ENCODE results near the gene NLRX1. TPM values are rescaled to one million over a fixed set of nuclear protein-coding genes. Genes with fewer than 3 reads are reported as not detected.
A peak's percentile ranks its signal among the peaks of the same experiment; 100 is the strongest.

The NLRX1 gene, protein sequence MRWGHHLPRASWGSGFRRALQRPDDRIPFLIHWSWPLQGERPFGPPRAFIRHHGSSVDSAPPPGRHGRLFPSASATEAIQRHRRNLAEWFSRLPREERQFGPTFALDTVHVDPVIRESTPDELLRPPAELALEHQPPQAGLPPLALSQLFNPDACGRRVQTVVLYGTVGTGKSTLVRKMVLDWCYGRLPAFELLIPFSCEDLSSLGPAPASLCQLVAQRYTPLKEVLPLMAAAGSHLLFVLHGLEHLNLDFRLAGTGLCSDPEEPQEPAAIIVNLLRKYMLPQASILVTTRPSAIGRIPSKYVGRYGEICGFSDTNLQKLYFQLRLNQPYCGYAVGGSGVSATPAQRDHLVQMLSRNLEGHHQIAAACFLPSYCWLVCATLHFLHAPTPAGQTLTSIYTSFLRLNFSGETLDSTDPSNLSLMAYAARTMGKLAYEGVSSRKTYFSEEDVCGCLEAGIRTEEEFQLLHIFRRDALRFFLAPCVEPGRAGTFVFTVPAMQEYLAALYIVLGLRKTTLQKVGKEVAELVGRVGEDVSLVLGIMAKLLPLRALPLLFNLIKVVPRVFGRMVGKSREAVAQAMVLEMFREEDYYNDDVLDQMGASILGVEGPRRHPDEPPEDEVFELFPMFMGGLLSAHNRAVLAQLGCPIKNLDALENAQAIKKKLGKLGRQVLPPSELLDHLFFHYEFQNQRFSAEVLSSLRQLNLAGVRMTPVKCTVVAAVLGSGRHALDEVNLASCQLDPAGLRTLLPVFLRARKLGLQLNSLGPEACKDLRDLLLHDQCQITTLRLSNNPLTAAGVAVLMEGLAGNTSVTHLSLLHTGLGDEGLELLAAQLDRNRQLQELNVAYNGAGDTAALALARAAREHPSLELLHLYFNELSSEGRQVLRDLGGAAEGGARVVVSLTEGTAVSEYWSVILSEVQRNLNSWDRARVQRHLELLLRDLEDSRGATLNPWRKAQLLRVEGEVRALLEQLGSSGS
- total RNA-seq, result 10.6 and 15.0 TPM in 2 replicates

DNA sequence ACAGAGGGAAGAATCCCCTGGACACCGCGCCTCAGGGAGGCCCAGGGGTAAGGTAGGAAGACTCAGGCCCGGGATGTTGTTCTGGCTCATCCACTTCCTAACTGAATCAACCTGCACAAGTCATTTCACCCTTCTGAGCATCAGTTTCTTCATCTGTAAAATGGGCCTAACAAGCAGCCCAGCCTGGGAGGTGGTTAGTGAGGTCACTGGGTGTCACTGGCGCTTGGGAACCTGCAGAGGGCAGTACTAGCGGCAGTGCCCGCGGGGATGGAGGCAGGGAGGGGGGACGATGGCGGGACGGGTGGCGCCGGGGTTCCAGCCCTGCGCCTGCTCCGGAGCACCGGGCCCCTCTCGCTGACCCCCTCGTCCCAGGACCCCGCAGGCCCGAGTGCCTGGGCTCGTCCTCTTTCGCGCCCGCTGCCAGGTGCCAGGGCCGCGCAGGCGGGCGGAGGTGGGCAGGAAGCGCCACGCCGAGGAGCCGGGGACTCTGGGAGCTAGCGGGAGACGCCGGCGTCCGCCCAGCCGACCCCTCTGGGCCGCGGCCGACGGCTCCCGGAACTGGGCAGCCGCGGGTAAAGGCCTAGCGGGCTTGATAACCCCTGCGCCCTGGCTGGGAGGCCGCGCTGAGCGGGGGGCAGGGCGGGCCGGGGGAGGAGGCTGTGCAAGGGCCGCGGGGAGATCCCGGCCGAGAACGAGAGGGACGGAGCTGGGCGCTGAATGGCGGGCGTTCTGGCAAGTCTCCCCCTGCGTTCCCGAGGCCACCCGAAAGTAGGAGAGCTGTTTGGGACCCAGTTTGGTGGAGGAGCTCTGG is at the start of gene NLRX1:
Gene NLRX1 (plus strand): TSS at position 255 of the 811 bp plus-strand sequence. CDS start 2,679 bp downstream, outside the sequence.
- peak within 1 kb of the TSS; percentile 64 for H3K4me3 ChIP-seq (ENCODE audit: low read depth, low read length)
- TF ChIP-seq, protein P1, sequence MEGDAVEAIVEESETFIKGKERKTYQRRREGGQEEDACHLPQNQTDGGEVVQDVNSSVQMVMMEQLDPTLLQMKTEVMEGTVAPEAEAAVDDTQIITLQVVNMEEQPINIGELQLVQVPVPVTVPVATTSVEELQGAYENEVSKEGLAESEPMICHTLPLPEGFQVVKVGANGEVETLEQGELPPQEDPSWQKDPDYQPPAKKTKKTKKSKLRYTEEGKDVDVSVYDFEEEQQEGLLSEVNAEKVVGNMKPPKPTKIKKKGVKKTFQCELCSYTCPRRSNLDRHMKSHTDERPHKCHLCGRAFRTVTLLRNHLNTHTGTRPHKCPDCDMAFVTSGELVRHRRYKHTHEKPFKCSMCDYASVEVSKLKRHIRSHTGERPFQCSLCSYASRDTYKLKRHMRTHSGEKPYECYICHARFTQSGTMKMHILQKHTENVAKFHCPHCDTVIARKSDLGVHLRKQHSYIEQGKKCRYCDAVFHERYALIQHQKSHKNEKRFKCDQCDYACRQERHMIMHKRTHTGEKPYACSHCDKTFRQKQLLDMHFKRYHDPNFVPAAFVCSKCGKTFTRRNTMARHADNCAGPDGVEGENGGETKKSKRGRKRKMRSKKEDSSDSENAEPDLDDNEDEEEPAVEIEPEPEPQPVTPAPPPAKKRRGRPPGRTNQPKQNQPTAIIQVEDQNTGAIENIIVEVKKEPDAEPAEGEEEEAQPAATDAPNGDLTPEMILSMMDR (IDR thresholded peaks at IDR 0.05; ENCODE audit: insufficient read depth, low read length, poor library complexity, severe bottlenecking), result peak; percentile 89
- no peak for DNase-seq (ENCODE audit: low read depth)
- H3K27me3 ChIP-seq (ENCODE audit: control insufficient read depth, insufficient read depth, low read length), result no peaks in the 10 kb centered on the region
- H3K36me3 ChIP-seq (ENCODE audit: control insufficient read depth, insufficient read depth, low read length), result no peaks in the 10 kb centered on the region

DNA sequence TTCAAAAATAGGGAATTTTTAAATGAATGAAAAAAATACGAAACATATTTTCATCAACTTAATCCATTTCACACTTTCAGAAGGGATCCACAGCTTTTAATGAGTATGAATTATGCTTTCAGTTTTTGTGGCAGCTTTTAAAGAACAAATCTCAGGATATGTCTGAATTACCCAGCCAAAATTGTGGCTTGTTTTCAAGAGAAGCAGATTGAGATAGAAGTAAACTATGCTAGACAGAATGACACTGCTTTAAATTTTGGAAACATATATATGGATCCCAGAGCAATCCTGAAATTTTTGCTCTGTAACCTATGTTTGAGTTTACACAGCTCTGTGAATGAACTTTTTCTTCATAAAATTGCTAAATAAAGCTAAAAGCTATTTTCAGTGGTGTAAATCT is 49.6 kb upstream of the NLRX1 start:
- H3K4me3 ChIP-seq (ENCODE audit: low read depth, low read length), result no peak overlapping the region
- no peaks in the 10 kb centered on the region for H3K27me3 ChIP-seq (ENCODE audit: control insufficient read depth, insufficient read depth, low read length)
- TF ChIP-seq, protein P1 (IDR thresholded peaks at IDR 0.05; ENCODE audit: insufficient read depth, low read length, poor library complexity, severe bottlenecking), result no peak
- DNase-seq (ENCODE audit: low read depth), result no peak
- H3K36me3 ChIP-seq (ENCODE audit: control insufficient read depth, insufficient read depth, low read length), result no peaks in the 10 kb centered on the region

DNA sequence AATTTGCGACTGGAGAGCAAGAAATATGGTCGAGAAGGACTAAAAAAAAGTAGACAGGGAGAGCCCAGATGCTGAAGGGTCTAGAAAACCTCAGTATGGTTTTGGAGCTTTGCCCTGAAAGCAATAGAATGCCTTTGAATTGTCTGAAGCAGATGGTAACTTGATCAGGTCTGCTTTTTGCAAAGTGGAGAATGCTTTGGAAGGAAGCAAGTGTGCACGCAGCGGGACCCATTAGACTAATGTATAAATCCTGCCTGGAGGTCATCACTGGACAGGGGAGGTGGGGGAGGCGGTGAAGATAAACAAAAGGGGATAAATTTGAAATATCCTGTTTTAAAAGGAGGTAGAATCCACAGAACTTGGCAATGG is 47.9 kb upstream of the NLRX1 start:
- Histone ChIP-seq H3K4me3 (ENCODE audit: low read depth, low read length) (peak overlapping the region; percentile 47), H3K27me3 (ENCODE audit: control insufficient read depth, insufficient read depth, low read length) (no peaks in the 10 kb centered on the region), H3K36me3 (ENCODE audit: control insufficient read depth, insufficient read depth, low read length) (no peaks in the 10 kb centered on the region)
- no peak for DNase-seq (ENCODE audit: low read depth)
- TF ChIP-seq, protein P1 (IDR thresholded peaks at IDR 0.05; ENCODE audit: insufficient read depth, low read length, poor library complexity, severe bottlenecking), result no peak

DNA sequence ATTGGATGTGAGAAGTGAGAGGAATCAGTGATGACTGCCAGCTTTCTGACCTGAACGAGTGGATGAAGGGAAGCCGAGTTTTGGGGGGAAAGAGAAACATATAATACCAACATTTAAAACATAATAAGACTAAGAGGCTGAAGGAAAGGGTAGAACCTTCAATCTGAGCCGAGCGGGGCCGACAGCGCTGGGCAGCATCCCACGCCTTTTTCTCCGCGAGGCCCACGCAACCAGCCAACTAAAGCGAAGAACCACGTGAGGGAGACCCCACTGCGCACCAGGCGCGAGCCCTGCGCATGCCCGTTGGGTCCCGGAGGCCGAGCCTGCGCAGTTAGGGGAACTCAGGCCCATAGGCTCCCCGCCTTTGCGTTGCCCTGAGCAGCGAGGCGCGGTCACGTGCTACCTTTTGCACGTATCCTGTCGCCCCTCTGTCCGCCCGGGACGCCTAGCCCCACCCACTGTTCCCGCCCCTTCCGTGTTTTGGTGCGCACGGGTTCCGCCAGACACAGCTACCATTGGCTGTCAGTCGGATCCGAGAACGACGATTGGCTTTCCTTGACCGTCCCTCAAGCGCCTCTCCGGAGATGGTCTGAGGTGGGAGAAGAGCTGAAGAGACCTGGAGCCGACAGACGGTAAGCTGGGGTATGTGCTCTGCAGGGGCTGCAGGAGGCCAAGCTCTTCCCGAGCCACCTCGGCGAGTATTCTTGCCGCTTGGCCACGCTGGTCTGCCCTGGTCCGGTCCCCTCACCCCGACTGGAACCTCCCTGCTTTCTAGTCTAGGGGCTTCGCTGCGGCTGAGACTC is 47.3 kb upstream of the NLRX1 start, which contains the start of gene HINFP:
Gene HINFP (plus strand): TSS at position 573 of the 803 bp plus-strand sequence. CDS start 5,365 bp downstream, outside the sequence.
- Histone ChIP-seq H3K27me3 (ENCODE audit: control insufficient read depth, insufficient read depth, low read length) (no peaks in the 10 kb centered on the region), H3K4me3 (ENCODE audit: low read depth, low read length) (peak within 1 kb of the TSS; percentile 78), H3K36me3 (ENCODE audit: control insufficient read depth, insufficient read depth, low read length) (no peaks in the 10 kb centered on the region)
- TF ChIP-seq, protein P1 (IDR thresholded peaks at IDR 0.05; ENCODE audit: insufficient read depth, low read length, poor library complexity, severe bottlenecking), result no peak
- DNase-seq (ENCODE audit: low read depth), result peak; percentile 96

DNA sequence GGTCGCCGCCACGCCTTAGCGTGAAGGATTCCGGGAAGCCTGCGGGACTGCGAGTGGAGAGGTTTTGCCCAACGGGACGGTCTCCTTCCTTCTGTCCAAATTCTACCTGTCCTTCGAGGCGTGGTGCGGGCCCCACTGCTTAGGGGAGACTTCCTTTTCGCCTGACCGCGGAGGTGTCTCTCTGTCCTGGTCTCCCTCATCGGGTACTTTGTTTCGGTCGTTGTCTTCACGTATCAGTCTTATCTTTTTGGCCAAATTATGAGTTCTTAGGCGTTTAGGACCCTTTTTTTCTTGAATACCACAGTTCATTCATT is 46.8 kb upstream of the NLRX1 start:
- Histone ChIP-seq H3K4me3 (ENCODE audit: low read depth, low read length) (peak overlapping the region; percentile 78), H3K36me3 (ENCODE audit: control insufficient read depth, insufficient read depth, low read length) (no peaks in the 10 kb centered on the region), H3K27me3 (ENCODE audit: control insufficient read depth, insufficient read depth, low read length) (no peaks in the 10 kb centered on the region)
- DNase-seq (ENCODE audit: low read depth), result no peak
- TF ChIP-seq, protein P1 (IDR thresholded peaks at IDR 0.05; ENCODE audit: insufficient read depth, low read length, poor library complexity, severe bottlenecking), result no peak
